C4-2B (cell line): Measurements from ENCODE around the gene TMEM161A.

Source experiments
- H3K27ac ChIP-seq: fragments of 450-650 bp; 2 replicates; pipeline ENCODE4 v1.5.1; 2017
- CTCF ChIP-seq: fragments of 450-650 bp; conservative IDR thresholded peaks from 2 replicates; pipeline ENCODE4 v1.5.1; 2017; ENCODE audit warnings: mild to moderate bottlenecking
- ZFX ChIP-seq: fragments of 450-650 bp; IDR thresholded peaks from 2 replicates; pipeline ENCODE4 v1.6.1; 2017

The TMEM161A gene

DNA sequence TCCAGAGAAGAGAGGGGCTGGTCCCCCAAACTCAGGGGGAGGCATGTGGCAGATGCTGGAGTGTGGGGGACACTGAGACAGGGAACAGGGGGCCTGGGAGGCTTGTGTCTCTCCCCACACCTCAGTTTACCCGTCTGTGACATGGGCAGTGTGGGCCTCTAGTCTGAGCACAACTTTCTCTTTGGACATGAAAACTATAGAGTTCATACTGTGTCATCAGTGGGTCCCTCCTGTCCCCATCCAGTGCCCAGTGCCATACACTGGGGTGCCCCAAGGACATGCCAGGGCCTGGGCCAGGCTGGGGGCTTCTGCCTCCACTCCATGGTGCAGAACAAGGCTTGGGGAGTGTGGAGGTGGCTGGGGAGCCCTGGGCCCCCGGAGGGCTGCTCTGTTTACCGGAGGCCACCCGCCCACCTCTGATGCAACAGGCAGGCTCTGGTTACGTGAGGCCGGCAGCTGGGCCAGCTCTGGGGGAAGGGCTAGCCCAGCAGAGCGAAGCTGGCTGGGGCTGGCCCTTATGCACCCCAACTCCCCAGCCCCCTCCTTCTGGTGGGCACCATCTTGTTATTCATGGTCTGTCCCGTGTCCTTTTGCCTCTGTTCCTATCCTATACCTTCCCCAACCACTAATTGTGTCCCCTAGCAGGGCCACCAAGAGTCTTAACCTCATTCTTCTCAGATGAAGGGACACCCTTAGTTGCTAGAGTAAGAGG is 33.7 kb upstream of the TMEM161A start:
- H3K27ac ChIP-seq, result no peak overlapping the region
- TF ChIP-seq ZFX, result no peak
- TF ChIP-seq CTCF, result no peak

- no peak overlapping the region for H3K27ac ChIP-seq
- no peak for TF ChIP-seq ZFX
- TF ChIP-seq CTCF, result no peak
These were observed 32.8 kb upstream of the TMEM161A start for GRCh38 chr19:19170873-19171672.

DNA sequence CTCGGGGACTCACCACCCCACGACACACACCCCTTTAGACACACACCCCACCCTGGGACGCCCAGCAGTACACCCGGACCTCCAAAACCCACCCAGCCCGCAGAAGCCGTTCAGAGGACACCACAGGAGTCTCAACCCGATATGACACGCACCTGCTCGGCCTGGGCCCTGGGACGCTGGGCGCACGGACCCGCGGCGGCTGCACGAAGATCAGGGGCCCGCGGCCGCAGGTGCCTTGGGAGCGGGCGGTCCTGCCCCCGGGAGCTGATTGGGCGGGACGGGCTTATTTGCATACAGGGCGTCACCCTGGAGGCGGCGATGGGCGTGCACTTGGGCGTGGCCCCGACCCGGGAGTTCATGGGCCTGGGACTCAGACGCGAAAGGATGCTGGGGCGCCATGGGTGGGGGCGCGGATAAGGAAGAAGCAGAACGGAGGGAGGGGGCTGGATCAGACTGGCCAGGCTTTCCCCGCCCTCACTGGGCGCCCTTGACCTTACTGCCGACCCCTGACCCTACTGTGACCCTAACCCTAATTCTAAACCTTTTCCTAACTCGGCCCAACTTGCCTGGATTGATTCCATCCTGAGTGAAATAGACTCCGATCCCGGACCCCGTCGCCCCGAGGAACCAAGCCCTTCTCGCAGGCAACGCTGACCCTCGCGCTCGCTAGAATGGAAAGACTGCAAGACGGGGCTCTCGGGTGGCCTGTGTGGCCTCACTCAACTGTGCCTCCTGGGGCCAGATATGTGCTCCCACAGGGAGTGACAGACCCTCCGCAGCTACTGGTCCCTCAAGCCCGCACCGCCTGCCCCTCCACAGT is 32.0 kb upstream of the TMEM161A start, which contains the start of gene MEF2B:
TSS of gene MEF2B (minus strand) at position 211 of the 820 bp plus-strand sequence. CDS start 19,528 bp downstream, outside the sequence.
- TF ChIP-seq CTCF (no peak), ZFX (no peak)
- H3K27ac ChIP-seq, result no peak within 1 kb of the TSS

DNA sequence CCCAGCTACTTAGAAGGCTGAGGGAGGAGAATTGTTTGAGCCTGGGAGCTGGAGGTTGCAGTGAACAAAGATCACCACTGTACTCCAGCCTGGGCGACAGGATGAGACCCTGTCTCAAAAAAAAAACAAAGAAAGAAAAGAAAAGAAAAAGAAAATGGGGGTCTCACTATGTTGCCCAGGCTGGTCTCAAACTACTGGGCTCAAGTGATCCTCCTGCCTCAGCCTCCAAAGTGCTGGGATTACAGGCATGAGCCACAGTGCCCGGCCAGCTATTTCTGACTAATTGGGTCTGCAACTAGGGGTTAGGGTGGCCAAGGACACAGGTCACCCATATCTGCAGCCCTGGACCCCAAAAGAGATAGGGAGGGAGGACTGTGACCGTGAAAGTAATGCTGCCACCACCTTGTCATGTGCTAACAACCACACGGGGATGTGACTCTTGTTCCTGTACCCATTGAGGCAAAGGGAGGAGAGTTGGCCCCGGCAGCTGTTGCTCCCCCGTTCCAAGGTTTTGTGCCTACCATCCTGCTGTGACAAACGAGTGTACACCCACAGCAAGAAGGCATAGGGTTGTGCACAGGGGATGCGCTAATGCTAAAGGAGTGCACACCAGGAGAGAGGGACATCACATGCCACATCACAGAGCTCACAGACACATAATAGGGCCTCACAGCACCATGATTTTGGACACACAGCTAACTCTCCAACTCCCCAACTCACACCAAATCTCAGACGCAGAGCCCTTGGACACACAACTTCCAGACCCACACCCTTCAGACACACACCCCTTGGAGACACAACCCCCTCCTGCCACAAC is 31.2 kb upstream of the TMEM161A start:
- no peak overlapping the region for H3K27ac ChIP-seq
- no peak for TF ChIP-seq ZFX
- no peak for TF ChIP-seq CTCF

DNA sequence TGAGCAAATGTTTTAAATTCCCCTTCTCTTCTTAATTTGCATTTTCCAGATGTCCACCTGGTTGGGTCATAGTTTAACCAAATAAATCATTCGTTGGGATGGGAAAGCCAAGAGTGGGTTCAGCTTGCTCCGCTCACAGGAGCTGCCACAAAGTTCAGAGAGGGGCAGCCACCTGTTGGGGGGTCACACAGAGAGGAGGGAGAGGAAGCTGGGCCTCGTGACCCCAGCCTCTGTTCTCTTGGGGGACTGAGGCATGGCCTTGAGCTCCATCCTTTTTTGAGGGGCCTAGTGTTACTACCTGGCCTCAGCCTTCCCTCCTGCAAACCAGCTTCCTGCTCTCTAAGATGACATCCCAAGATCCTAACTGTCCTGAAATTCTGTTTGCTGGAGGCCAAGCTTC is 29.3 kb upstream of the TMEM161A start:
- H3K27ac ChIP-seq, result no peak overlapping the region
- TF ChIP-seq ZFX (no peak), CTCF (no peak)

GRCh38 chr19:19165396-19165795 is 27.1 kb upstream of the TMEM161A start:
- TF ChIP-seq CTCF, result no peak
- TF ChIP-seq ZFX, result no peak
- H3K27ac ChIP-seq, result no peak overlapping the region
